HG02938 (cell line): ENCODE results near the gene FGR.

Experiments
- ATAC-seq: cut with Tn5 transposase; IDR thresholded peaks from one replicate; pipeline ENCODE4 v1.9.1; 2021; ENCODE audit warnings: mild to moderate bottlenecking, moderate library complexity; ENCODE audit not compliant: unreplicated experiment

The FGR gene

GRCh38 chr1:27602462-27603308 lies 32.3 kb downstream of the FGR start:
- no peak for ATAC-seq

GRCh38 chr1:27601771-27602461 lies 33.1 kb downstream of the FGR start:
- no peak for ATAC-seq

GRCh38 chr1:27601321-27601770 lies 33.6 kb downstream of the FGR start:
- no peak for ATAC-seq

- no peak for ATAC-seq
Measured at GRCh38 chr1:27600498-27601175, 34.3 kb downstream of the FGR start.

GRCh38 chr1:27599605-27600497 lies 35.1 kb downstream of the FGR start:
- ATAC-seq: no peak

GRCh38 chr1:27598902-27599528 lies 36.0 kb downstream of the FGR start:
- no peak for ATAC-seq

- ATAC-seq: no peak
Measured at GRCh38 chr1:27598295-27598687, 36.7 kb downstream of the FGR start.

- ATAC-seq: no peak
Measured at GRCh38 chr1:27597516-27598294, 37.3 kb downstream of the FGR start.

GRCh38 chr1:27596986-27597385 lies 38.0 kb downstream of the FGR start:
- no peak for ATAC-seq

- no peak for ATAC-seq
Measured at GRCh38 chr1:27596261-27596660, 38.7 kb downstream of the FGR start.

- ATAC-seq: no peak
Measured at GRCh38 chr1:27595597-27595996, 39.4 kb downstream of the FGR start.

GRCh38 chr1:27594564-27595510 lies 40.1 kb downstream of the FGR start:
- ATAC-seq: no peak

GRCh38 chr1:27593678-27594563 lies 41.1 kb downstream of the FGR start:
- no peak for ATAC-seq

GRCh38 chr1:27592931-27593677 lies 41.9 kb downstream of the FGR start:
- no peak for ATAC-seq

- no peak for ATAC-seq
Measured at GRCh38 chr1:27592232-27592930, 42.6 kb downstream of the FGR start.

- ATAC-seq: no peak
Measured at GRCh38 chr1:27591622-27592021, 43.4 kb downstream of the FGR start.
